Erythroblast (primary cell): Measurements from ENCODE around the gene C12orf57.

Source experiments
- GATA1 ChIP-seq: IDR thresholded peaks from 2 replicates; pipeline ENCODE4 v1.6.1; 2011; ENCODE audit warnings: low read depth, mild to moderate bottlenecking, control low read depth, low read length, moderate library complexity
- POLR2A ChIP-seq: IDR thresholded peaks from 2 replicates; pipeline ENCODE4 v1.6.1; 2011; ENCODE audit warnings: mild to moderate bottlenecking, low read length

DNA sequence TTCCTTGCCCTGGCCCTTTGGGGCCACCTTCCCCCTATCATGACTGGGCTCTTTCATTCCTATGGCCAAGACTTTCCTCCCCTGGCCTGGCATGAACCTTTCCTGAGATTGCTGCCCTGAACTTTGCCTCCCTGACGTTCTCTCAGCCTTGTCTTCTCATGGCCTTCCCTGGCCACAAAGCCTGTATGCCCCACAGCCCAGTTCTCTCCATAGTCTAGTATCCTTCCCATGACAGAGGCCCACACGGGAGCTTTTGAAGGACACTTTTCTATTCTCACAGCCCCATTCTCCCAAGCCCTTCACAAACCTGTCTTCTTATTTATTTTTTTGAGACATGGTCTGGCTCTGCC, 4.7 kb upstream of the C12orf57 start:
- TF ChIP-seq POLR2A (no peak), GATA1 (no peak)
